Stimulated activated CD8-positive, alpha-beta memory T cell treated with anti-CD3 and anti-CD28 coated beads, Interleukin-2, amount 100 ng/mL, for 48 hours (primary cell): Measurements from ENCODE around the gene HTR3E.
"Not testable (repeated sequence)": the region's sequence is repeated elsewhere in the genome, so short reads cannot be mapped to it uniquely, and the experiment has no call there.

Source experiments
- DNase-seq, 2 donors: peaks; one replicate each; pipeline ENCODE4 v3.0.0-alpha.2; 2020; ENCODE audit warnings: low read depth in 2 of 2

Gene HTR3E

GRCh38 chr3:184096811-184097383 is at the start of gene HTR3E:
HTR3E (plus strand) TSS chr3:184097064; CDS start chr3:184097530, 466 bp downstream.
- DNase-seq: no peak

- DNase-seq: no peak
Measured at GRCh38 chr3:184050217-184050847, 46.5 kb upstream of the HTR3E start.

GRCh38 chr3:184052767-184053166 is 44.1 kb upstream of the HTR3E start, which contains the start of gene HTR3C:
HTR3C (plus strand) TSS chr3:184053047; CDS start chr3:184053081, 34 bp downstream.
- DNase-seq: no peak

- DNase-seq: no peak
Measured at GRCh38 chr3:184058029-184058428, 38.8 kb upstream of the HTR3E start.

- no peak for DNase-seq
Measured at GRCh38 chr3:184059424-184059823, 37.4 kb upstream of the HTR3E start.

GRCh38 chr3:184062637-184063036 is 34.2 kb upstream of the HTR3E start:
- DNase-seq: no peak

- no peak for DNase-seq
Measured at GRCh38 chr3:184066211-184066610, 30.7 kb upstream of the HTR3E start.

GRCh38 chr3:184067573-184068055 is 29.2 kb upstream of the HTR3E start:
- no peak for DNase-seq

- DNase-seq: no peak
Measured at GRCh38 chr3:184068344-184068743, 28.5 kb upstream of the HTR3E start.

GRCh38 chr3:184071142-184071541 is 25.7 kb upstream of the HTR3E start:
- not testable (repeated sequence) for DNase-seq

- DNase-seq: no peak
Measured at GRCh38 chr3:184073621-184074020, 23.2 kb upstream of the HTR3E start.

GRCh38 chr3:184075901-184076300 is 21.0 kb upstream of the HTR3E start:
- no peak for DNase-seq

- no peak for DNase-seq
Measured at GRCh38 chr3:184077881-184078280, 19.0 kb upstream of the HTR3E start.

GRCh38 chr3:184078851-184079250 is 18.0 kb upstream of the HTR3E start:
- DNase-seq: no peak

GRCh38 chr3:184081116-184081830 is 15.6 kb upstream of the HTR3E start:
- DNase-seq: no peak

- DNase-seq: no peak
Measured at GRCh38 chr3:184082034-184082433, 14.8 kb upstream of the HTR3E start.

- no peak for DNase-seq
Measured at GRCh38 chr3:184082465-184082864, 14.4 kb upstream of the HTR3E start.

- DNase-seq: no peak
Measured at GRCh38 chr3:184085389-184085852, 11.4 kb upstream of the HTR3E start.

GRCh38 chr3:184092199-184092598 is 4.7 kb upstream of the HTR3E start:
- DNase-seq: no peak

GRCh38 chr3:184097556-184097955 is 692 bp downstream of the HTR3E start:
- no peak for DNase-seq

GRCh38 chr3:184099806-184100686 is 3.2 kb downstream of the HTR3E start:
- no peak for DNase-seq

GRCh38 chr3:184110316-184110725 is 13.5 kb downstream of the HTR3E start:
- no peak for DNase-seq
